Right lobe of liver (tissue), 4 donors: ENCODE data around the gene LBR.

Source experiments
- CTCF ChIP-seq, 4 donors: fragments of 200-600 bp in 3 of 4; fragments of 450-650 bp in 1 of 4; IDR thresholded peaks; one replicate each; pipeline versions ENCODE4 v1.5.1 to v1.8.0; 2016 to 2022; ENCODE audit warnings: antibody characterized with exemption in 4 of 4, mild to moderate bottlenecking in 2 of 4
- POLR2A ChIP-seq: fragments of 450-650 bp; IDR thresholded peaks from one replicate; pipeline ENCODE4 v1.6.1; 2017; ENCODE audit warnings: antibody characterized with exemption, mild to moderate bottlenecking
- donor health status: DM: no; HTN: no; CAD: no.
- donor health status: DM: no; HTN: no; CAD: no.
- donor health status: DM: no; HTN: yes; CAD: no.

GRCh38 chr1:225428068-225428880 is 436 bp upstream of the LBR start:
- TF ChIP-seq POLR2A (peak; percentile 92), CTCF (IDR thresholded peaks at IDR 0.05) (no peak)
